Endodermal cell (in vitro differentiated cells): ENCODE measurements around the gene NUP85. TPM values are rescaled to one million over a fixed set of nuclear protein-coding genes. Genes with fewer than 3 reads are reported as not detected.
A peak's percentile ranks its signal among the peaks of the same experiment; 100 is the strongest.

Experiments used
- DNase-seq: peaks from one replicate; pipeline ENCODE4 v3.0.0-alpha.2; 2017
- H3K27ac ChIP-seq: 2 replicates; pipeline ENCODE4 v1.5.1; 2013; ENCODE audit warnings: mild to moderate bottlenecking, low read depth, low read length, moderate library complexity
- H3K27me3 ChIP-seq: 2 replicates; pipeline ENCODE4 v1.6.1; 2013; ENCODE audit warnings: mild to moderate bottlenecking, low read length, moderate library complexity; ENCODE audit not compliant: insufficient read depth, control insufficient read depth, poor library complexity, severe bottlenecking
- H3K36me3 ChIP-seq: 2 replicates; pipeline ENCODE4 v1.7.0; 2013; ENCODE audit warnings: mild to moderate bottlenecking, low read length, moderate library complexity; ENCODE audit not compliant: control insufficient read depth, insufficient read depth
- H3K4me1 ChIP-seq: one replicate; pipeline ENCODE4 v1.7.0; 2013; ENCODE audit warnings: low read length; ENCODE audit not compliant: control insufficient read depth, insufficient read depth
- H3K4me3 ChIP-seq: 2 replicates; pipeline ENCODE4 v1.5.1; 2013; ENCODE audit warnings: mild to moderate bottlenecking, low read length, moderate library complexity
- H3K9ac ChIP-seq: 2 replicates; pipeline ENCODE4 v1.6.1; 2013; ENCODE audit warnings: mild to moderate bottlenecking, low read length, moderate library complexity; ENCODE audit not compliant: poor library complexity, severe bottlenecking; ENCODE audit errors: extremely low read depth
- H3K9me3 ChIP-seq: 2 replicates; pipeline ENCODE4 v1.6.1; 2013; ENCODE audit warnings: mild to moderate bottlenecking, low read length, moderate library complexity; ENCODE audit not compliant: control insufficient read depth
- H3K27ac Mint-ChIP-seq: 2 replicates; pipeline ENCODE4 v1.8.0; 2020; ENCODE audit warnings: mixed read lengths
- H3K27me3 Mint-ChIP-seq: 2 replicates; pipeline ENCODE4 v1.8.0; 2021; ENCODE audit warnings: mild to moderate bottlenecking, mixed read lengths; ENCODE audit not compliant: insufficient read depth
- H3K36me3 Mint-ChIP-seq: 2 replicates; pipeline ENCODE4 v1.8.0; 2020; ENCODE audit warnings: low read depth, mixed read lengths
- H3K4me1 Mint-ChIP-seq: 2 replicates; pipeline ENCODE4 v1.8.0; 2020; ENCODE audit warnings: mixed read lengths
- H3K4me3 Mint-ChIP-seq: 2 replicates; pipeline ENCODE4 v1.8.0; 2020; ENCODE audit warnings: mild to moderate bottlenecking, moderate library complexity, mixed read lengths
- H3K9me3 Mint-ChIP-seq: 2 replicates; pipeline ENCODE4 v1.8.0; 2020; ENCODE audit warnings: mild to moderate bottlenecking, mixed read lengths
- CTCF ChIP-seq: fragments of 200-600 bp; sonication (generic); conservative IDR thresholded peaks from 2 replicates; pipeline ENCODE4 v1.5.0; 2021; ENCODE audit warnings: antibody characterized with exemption, mild to moderate bottlenecking
- WGBS, 2 experiments: methylation state at CpG; one replicate each; pipeline versions ENCODE4 v1.1.5 to v1.1.7; 2013; ENCODE audit warnings: missing lambda C conversion rate in 2 of 2, mixed read lengths in 1 of 2; ENCODE audit not compliant: insufficient coverage in 1 of 2, insufficient read length in 1 of 2; 5-methylcytosine and 5-hydroxymethylcytosine counted together
- total RNA-seq, 2 donors: library from RNA; stranded (reverse); fragmentation: NEBNext Ultra II Directional in 1 of 2; extraction: Animal tissue kit (Norgen Biotek cat#: 25700) in 1 of 2; gene quantifications; 2 replicates in 1 of 2; 3 replicates in 1 of 2; pipeline ENCODE4 v1.2.1, GENCODE V29; 2021

Gene NUP85
- total RNA-seq, 2 donors from 2014 or later = 105 to 117 TPM

- Mint-ChIP-seq H3K9me3 (no peaks in the 10 kb centered on the region), H3K4me1 (peaks cover 7% of the 10 kb centered on the region), H3K36me3 (peaks cover 57% of the 10 kb centered on the region), H3K4me3 (no peak overlapping the region), H3K27me3 (no peaks in the 10 kb centered on the region), H3K27ac (no peak overlapping the region)
- 94 to 96% methylated on average over 18 to 22 of the region's 22 CpGs for WGBS, 2 experiments
- peaks cover 3% of the 10 kb centered on the region for H3K4me1 ChIP-seq
- H3K9ac ChIP-seq = no peak overlapping the region
- H3K4me3 ChIP-seq = no peak overlapping the region
- peaks cover 54% of the 10 kb centered on the region for H3K36me3 ChIP-seq
- no peak for TF ChIP-seq CTCF
- no peak for DNase-seq
- no peaks in the 10 kb centered on the region for H3K9me3 ChIP-seq
- H3K27me3 ChIP-seq = no peaks in the 10 kb centered on the region
- H3K27ac ChIP-seq = no peak overlapping the region
Observed at GRCh38 chr17:75244133-75244866, 38.8 kb downstream of the NUP85 start.

- Histone ChIP-seq H3K9me3 (no peaks in the 10 kb centered on the region), H3K36me3 (peaks cover 50% of the 10 kb centered on the region), H3K4me3 (no peak overlapping the region), H3K4me1 (peaks cover 3% of the 10 kb centered on the region), H3K9ac (no peak overlapping the region), H3K27me3 (no peaks in the 10 kb centered on the region), H3K27ac (no peak overlapping the region)
- H3K4me3 Mint-ChIP-seq = no peak overlapping the region
- no peaks in the 10 kb centered on the region for H3K9me3 Mint-ChIP-seq
- peaks cover 14% of the 10 kb centered on the region for H3K4me1 Mint-ChIP-seq
- 92 to 93% methylated on average over 6 of the region's 6 CpGs for WGBS, 2 experiments
- no peak for TF ChIP-seq CTCF
- no peak overlapping the region for H3K27ac Mint-ChIP-seq
- peaks cover 57% of the 10 kb centered on the region for H3K36me3 Mint-ChIP-seq
- no peak for DNase-seq
- no peaks in the 10 kb centered on the region for H3K27me3 Mint-ChIP-seq
Observed at GRCh38 chr17:75245011-75245410, 39.5 kb downstream of the NUP85 start.

GRCh38 chr17:75246404-75246803 lies 40.9 kb downstream of the NUP85 start:
- H3K27me3 ChIP-seq = no peaks in the 10 kb centered on the region
- H3K9me3 ChIP-seq = no peaks in the 10 kb centered on the region
- no peak overlapping the region for H3K4me3 ChIP-seq
- no peak overlapping the region for H3K9ac ChIP-seq
- peaks cover 21% of the 10 kb centered on the region for H3K4me1 Mint-ChIP-seq
- no peaks in the 10 kb centered on the region for H3K4me1 ChIP-seq
- no peak overlapping the region for H3K27ac ChIP-seq
- no peaks in the 10 kb centered on the region for H3K9me3 Mint-ChIP-seq
- 96 to 100% methylated on average over 7 to 12 of the region's 12 CpGs for WGBS, 2 experiments
- H3K36me3 Mint-ChIP-seq = peaks cover 53% of the 10 kb centered on the region
- H3K27me3 Mint-ChIP-seq = no peaks in the 10 kb centered on the region
- no peak for DNase-seq
- TF ChIP-seq CTCF = peak; percentile 24
- peaks cover 43% of the 10 kb centered on the region for H3K36me3 ChIP-seq
- peak overlapping the region; percentile 70 for H3K27ac Mint-ChIP-seq
- no peak overlapping the region for H3K4me3 Mint-ChIP-seq
